SU-DHL-6 (cell line): ENCODE measurements around the gene PCAT6.

Experiments used
- CTCF ChIP-seq: fragments of 200-600 bp; sonication (generic); IDR thresholded peaks from one replicate; pipeline ENCODE4 v1.5.1; 2017; ENCODE audit warnings: antibody characterized with exemption, mild to moderate bottlenecking, low read length, moderate library complexity; ENCODE audit not compliant: insufficient read depth, poor library complexity, severe bottlenecking
- EZH2phosphoT487 ChIP-seq: fragments of 200-600 bp; sonication (generic), shearing (Covaris generic); conservative IDR thresholded peaks from 2 replicates; pipeline ENCODE4 v1.6.1; 2018; ENCODE audit warnings: mild to moderate bottlenecking, antibody characterized with exemption, low read length, moderate library complexity, mixed read lengths

- TF ChIP-seq CTCF (no peak), EZH2phosphoT487 (no peak)
Measured at GRCh38 chr1:202857136-202857610, 46.4 kb downstream of the PCAT6 start.
